Umbilical cord (tissue), 2 donors: ENCODE data around the gene FAM131C. TPM values are rescaled to one million over a fixed set of nuclear protein-coding genes. Genes with fewer than 3 reads are reported as not detected.
"Not testable (repeated sequence)": the region's sequence is repeated elsewhere in the genome, so short reads cannot be mapped to it uniquely, and the experiment has no call there.

Source experiments
- DNase-seq: peaks from one replicate; pipeline ENCODE4 v3.0.0-alpha.2; 2015; ENCODE audit warnings: low spot score
- total RNA-seq: library from RNA; depleted of rRNA; stranded (reverse); fragments of >200 nt; gene quantifications from one replicate; pipeline ENCODE4 v1.2.3, GENCODE V29; 2014; ENCODE audit warnings: low replicate concordance; ENCODE audit not compliant: insufficient read depth

The FAM131C gene
- total RNA-seq, 1 donor from 2014 or later, result 3.6 TPM

- DNase-seq, result not testable (repeated sequence)
These were observed 37.0 kb downstream of the FAM131C start for GRCh38 chr1:16036461-16036860.

DNA sequence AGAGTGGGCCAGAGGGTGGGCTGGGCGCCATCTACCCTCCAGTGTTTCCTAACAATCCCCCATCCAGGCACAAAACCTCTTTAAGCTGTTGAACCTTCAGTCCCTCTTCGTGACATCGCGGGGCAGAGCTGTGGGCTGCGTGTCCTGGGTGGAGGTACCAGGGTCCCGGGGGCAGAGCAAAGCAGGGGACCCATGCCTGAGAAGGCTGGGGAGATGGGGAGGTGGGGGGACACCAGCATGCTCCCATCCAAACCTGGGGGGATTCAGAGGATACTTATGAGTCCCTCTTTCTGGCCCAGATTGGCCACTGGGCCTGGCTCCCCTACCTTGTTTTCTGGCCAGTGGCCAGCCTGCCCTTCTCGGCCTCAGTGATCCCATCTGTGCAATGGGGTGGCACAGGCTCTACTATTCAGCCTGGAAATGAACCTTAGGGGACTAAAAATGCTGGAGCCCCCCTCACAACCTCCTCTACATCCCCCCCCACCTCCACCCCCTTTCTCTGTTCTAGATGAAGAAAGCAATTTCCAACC is 40.3 kb downstream of the FAM131C start:
- not testable (repeated sequence) for DNase-seq

- peak; percentile 89 for DNase-seq
These were observed 40.9 kb downstream of the FAM131C start for GRCh38 chr1:16032388-16033102.

DNA sequence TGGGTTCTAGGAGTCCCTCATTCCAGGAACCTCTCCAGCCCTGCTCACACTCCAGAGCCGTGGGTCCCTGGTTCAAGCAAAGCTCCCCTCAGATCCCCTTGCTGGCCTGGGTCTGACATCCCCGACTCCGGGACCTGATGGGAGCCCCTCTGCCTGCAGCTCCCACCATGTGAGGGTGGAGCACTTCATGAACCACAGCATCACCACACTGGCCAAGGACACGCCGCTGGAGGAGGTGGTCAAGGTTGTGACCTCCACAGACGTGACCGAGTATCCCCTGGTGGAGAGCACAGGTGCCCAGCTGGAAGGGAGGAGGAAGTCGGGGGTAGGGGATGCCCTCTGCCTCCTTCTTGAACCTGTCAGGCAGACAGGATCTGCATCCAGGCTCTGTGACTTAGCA is 41.9 kb downstream of the FAM131C start:
- DNase-seq, result no peak

DNA sequence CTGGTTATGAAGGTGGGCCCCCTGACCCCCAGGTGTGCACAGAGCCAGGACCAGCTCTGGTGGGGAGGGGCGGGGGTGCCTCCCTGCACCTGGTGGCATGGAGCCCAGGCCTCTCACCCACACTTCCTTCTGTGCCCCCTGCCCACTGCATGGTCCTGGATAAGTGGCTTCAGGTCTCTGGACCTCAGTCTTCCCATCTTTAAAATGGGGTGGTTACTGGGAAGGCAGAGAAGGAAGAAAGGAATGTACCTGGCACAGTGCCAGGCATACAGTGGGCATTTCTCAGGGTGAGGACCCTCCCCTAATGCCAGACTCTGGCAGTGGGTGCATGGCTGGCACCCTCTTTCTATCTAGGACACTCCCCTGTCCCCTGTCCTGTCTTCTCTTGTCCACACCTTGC is 44.2 kb downstream of the FAM131C start:
- DNase-seq, result no peak

GRCh38 chr1:16029003-16029268 is 44.5 kb downstream of the FAM131C start:
- DNase-seq, result not testable (repeated sequence)

DNA sequence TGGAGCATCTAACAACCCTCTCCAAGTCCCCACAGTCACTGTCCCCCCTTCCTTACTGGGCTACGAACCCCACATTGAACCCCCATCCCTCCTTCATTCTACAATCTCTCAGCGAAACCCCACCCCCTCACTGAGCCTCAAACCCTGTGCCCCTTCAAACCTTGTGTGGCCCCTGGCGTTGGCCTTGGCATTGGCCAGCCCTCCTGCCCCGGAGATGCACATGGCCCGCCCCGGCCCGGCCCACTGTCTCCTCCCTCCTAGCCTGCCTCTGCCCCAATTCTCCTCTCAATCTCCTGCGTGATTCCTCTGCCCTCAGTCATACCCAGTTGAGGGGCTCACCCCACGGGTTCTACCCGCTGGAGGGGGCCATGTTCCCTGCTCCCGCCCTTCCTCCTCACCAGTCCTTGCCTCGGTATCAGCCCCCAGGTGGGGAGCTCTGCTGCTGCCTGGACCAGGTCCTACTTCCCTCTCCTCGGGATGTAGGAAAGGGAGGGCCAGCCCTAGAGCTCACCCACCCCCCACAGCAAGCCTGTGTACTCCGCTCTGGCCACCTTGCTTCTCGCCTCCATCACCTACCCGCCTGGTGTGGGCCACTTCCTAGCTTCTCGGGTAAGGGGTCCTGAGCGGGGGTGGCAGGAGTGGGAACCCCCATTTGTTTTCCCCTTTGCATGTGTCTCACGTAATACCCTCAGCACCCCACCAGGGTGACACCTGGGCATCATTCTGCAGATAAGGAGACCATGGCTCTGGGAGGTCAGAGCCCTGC is 45.0 kb downstream of the FAM131C start:
- no peak for DNase-seq

DNA sequence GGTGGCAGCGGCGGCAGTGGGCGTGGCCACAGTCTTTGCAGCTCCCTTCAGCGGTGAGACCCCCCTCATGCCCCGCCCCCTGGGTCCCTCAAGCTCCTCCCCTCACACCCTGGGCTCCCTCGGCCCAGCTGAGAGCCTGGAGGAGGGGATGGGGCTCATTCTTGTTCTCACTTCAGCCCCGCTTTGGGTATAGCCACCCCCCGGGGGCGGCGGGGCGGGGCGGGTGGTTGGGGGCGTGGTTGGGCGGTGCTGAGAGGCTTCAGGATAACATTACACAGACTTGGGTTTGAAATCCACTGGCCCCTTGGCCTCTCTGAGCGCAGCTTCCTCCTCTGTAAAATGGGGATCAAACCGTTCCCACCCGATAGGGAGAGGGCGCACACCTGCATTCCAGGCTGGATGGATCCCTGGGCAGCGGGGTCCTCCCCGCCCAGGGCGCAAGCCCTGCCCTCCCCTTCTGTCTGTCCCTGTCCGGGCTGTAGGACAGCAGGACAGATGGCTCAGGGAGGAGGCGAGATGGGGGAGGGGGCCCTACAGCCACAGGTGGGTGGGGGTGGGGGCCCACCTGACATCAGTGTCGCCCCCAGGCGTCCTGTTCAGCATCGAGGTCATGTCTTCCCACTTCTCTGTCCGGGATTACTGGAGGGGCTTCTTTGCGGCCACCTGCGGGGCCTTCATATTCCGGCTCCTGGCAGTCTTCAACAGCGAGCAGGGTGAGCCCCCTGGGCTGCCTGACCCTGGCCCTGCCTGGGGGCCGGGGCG is 46.5 kb downstream of the FAM131C start:
- peak; percentile 51 for DNase-seq

DNA sequence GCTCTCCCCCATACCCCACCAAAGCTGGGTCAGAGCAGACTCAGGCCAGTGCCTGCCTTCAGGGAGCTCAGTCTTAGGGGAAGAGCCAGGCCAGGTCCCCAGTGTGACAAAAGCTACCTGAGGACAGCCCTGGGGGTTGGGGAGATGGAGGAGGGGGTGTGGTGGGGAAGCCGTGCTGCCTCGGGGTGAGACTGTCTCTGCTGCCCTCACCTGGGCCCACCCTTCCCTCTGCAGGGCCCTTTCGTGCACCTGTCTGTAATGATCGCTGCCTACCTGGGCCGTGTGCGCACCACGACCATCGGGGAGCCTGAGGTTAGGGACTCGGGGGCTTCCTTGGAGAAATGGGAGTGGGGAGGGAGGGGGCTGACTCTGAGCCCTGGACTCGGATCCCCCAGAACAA is 47.1 kb downstream of the FAM131C start:
- not testable (repeated sequence) for DNase-seq

DNA sequence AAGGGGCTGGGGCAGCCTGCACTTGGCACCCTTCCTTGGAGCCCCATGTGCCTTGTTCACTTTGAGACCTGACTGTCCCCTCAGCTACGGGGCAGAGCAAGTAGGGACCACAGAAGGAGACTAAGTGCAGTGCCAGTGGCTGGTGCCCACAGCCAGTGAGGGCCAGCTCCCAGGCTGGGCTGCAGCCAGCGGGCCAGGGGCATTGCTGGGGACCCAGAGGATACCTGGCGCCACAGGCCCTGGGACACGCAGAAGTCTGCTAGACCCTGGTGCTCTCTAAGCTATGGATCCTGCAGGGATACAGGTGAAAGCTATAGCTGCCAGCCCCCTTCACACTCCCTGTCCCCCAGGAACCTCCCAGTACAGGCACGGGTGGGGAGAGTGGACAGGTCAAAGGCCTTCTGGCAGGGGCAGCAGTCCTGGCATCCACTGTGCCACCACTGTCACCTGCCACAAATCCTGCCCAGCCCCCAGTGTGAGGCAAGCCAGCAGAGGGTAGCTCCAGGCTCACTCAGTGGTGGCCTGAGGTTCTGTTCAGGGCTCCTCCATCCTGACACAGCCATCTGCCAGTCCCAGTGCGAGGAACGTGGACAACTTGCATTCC is 50.3 kb downstream of the FAM131C start:
- no peak for DNase-seq

DNA sequence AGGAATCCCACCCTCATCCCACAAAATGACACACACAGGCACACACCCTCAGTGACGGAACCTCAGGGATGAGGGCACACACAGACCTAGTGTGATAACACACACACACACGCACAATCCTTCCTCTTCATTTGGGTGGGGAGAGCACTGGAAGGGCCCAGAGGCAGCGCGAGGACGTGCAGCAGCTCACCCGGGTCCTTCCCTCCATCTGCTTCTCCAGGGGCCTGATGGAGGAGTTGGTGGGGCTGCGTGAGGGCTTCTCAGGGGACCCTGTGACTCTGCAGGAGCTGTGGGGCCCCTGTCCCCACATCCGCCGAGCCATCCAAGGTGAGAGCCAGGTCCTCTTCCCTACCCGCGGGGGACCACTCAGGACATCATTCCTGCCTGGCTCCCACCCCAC is 51.1 kb downstream of the FAM131C start:
- DNase-seq, result no peak

- DNase-seq, result no peak
These were observed 51.8 kb downstream of the FAM131C start, which contains the start of gene CLCNKA for GRCh38 chr1:16021681-16022080. Gene CLCNKA (plus strand): TSS chr1:16022036. CDS start chr1:16022620, 584 bp downstream.

DNA sequence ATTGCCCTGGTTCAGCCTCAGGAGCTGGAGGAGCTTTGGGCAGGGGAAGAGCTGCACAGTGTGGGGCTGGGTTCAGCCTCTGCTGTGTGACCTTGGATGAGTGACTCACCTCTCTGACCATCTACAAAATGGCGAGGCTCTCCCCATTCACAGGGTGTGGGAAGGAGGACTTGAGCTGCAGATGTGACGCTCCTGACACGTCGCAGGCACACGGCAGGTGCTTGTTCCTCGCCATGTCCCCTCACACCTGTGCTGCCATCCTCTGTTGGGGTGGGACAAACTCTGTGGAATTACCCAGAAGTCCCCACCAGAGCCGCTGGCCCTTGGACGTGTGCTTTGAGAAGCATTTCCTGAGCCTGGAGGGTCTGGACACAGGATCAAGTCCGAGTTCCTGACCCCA is 52.6 kb downstream of the FAM131C start:
- not testable (repeated sequence) for DNase-seq

DNA sequence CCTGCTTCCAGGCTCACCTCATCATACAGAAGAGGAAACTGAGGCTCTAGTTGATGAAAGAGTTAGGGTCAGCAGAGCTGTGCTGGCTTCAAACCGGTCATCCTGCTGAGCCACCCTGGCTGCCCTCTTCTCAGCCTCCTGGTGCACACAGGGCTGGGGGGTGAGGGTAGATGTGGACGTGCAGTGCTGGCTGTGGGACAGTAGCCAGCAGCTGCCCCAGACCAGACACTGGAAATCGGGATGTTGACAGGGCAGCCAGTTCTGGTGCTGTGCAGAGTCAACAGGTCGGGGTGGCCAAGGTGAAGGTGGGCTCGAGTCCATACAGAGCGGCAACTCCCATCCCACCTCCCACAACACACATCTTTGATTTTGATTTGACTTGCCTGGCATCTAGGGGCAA is 53.1 kb downstream of the FAM131C start:
- DNase-seq, result no peak

- DNase-seq, result no peak
These were observed 53.7 kb downstream of the FAM131C start for GRCh38 chr1:16019644-16020277.

DNA sequence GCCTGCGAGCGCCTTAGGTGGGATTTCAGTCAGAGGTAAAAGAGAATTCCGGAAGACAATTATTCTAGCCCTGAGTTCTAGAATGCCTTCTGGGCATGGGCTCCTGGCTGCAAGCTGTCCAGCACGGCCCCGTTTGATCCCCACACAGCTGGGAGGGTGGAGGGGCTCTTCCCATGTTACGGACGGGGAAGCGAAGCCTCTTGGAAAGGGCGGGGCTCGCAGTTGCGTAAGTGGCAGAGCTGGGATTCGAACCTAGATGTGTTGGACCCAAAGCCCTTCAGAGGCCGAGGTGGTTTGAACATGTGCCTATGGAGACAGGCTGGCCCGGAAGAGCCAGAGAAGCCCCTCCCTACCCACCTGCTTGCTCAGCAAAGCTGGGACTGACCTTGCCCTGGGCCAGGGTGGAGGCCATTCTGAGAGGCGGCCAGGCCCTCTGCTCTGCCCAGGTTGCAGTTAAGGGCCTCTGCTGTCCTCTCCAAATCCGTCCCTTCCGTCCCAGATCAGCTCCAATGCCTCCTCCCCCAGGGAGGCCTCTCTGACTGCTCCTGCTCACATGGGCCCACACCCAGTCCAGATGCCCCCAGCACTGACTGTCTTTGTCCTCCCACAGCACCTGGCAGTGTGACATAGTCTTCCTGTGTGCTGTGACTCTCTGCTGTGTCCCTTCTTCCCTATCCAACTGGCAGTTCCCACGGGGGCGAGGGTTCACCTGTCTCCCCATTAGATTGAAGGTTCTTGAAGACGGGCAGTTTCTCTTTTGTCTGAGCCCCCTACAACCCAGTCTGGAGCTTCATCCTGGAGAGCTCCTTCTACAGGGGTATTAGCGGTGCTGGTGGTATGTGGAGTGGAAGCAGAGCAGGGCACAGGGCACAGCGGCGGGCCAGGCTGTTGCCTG is 54.5 kb downstream of the FAM131C start:
- no peak for DNase-seq

- DNase-seq, result no peak
These were observed 55.1 kb downstream of the FAM131C start for GRCh38 chr1:16018308-16018707.

DNA sequence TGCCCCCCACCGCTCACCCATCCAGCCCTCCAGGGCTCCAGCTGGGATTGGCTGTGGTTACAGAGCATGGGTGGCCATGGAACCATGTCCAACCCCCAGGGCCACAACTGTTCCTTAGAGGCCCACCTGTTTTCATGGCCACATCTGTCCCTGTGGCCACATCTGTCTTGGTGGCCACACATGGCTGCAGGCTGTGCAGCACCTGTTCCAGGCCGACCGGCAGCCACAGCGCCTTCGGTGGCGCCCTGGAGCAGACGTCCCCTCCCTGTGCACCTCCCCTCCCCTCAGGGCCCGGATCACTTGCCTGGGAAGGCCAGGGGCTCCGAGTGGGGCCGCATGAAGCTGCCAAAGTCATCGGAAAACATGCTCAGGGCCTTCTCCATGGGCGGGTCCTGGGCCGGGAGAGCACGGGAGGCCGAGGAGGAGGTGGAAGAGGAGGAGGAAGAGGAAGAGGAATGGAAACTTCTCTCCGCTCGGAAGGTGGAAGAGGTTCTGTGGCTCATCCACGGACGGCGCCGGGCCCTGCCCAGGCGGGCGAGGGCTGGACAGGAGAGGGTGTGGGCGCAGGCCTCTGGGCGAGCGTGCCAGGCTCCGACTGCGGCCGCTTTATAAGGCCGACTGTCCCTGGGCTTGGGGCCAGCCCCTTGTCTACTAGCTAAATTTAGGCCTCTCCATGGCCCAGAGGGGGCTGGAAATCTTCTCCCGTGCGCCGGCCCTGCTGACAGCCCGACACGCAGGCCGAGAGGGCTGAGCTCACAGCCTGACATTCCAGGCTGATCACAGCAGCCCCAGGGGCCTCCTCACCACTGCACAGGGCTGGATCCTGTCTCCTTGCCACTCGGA is 55.8 kb downstream of the FAM131C start, which contains the start of gene HSPB7:
TSS of gene HSPB7 (minus strand) at position 583 of the 843 bp plus-strand sequence. CDS start at position 503, 80 bp downstream.
- peak; percentile 97 for DNase-seq

- no peak for DNase-seq
These were observed 56.4 kb downstream of the FAM131C start for GRCh38 chr1:16017076-16017460.
